RKO (cell line): ENCODE measurements around the gene FAM186B.

Experiments used
- DNase-seq: peaks from one replicate; pipeline ENCODE4 v3.0.0-alpha.2; 2016; ENCODE audit warnings: low spot score

The FAM186B gene

GRCh38 chr12:49609875-49610154, 4.4 kb upstream of the FAM186B start:
- peak; percentile 37 for DNase-seq

- DNase-seq: no peak
Measured at GRCh38 chr12:49609059-49609874, 3.8 kb upstream of the FAM186B start.

GRCh38 chr12:49604856-49605255, 583 bp downstream of the FAM186B start:
- no peak for DNase-seq

- DNase-seq: no peak
Measured at GRCh38 chr12:49603721-49604120, 1.7 kb downstream of the FAM186B start.

- no peak for DNase-seq
Measured at GRCh38 chr12:49599961-49600360, 5.5 kb downstream of the FAM186B start.

- no peak for DNase-seq
Measured at GRCh38 chr12:49598527-49598926, 6.9 kb downstream of the FAM186B start.

- DNase-seq: no peak
Measured at GRCh38 chr12:49588721-49589516, 16.5 kb downstream of the FAM186B start.

- DNase-seq: no peak
Measured at GRCh38 chr12:49588281-49588680, 17.2 kb downstream of the FAM186B start.

- no peak for DNase-seq
Measured at GRCh38 chr12:49587174-49587908, 18.1 kb downstream of the FAM186B start.

- no peak for DNase-seq
Measured at GRCh38 chr12:49585477-49586459, 19.7 kb downstream of the FAM186B start.

GRCh38 chr12:49584591-49584990, 20.8 kb downstream of the FAM186B start:
- DNase-seq: no peak

GRCh38 chr12:49583366-49584094, 21.9 kb downstream of the FAM186B start:
- DNase-seq: no peak

- no peak for DNase-seq
Measured at GRCh38 chr12:49582850-49583249, 22.6 kb downstream of the FAM186B start.

- no peak for DNase-seq
Measured at GRCh38 chr12:49582201-49582600, 23.2 kb downstream of the FAM186B start.

GRCh38 chr12:49580572-49581535, 24.6 kb downstream of the FAM186B start:
- peak; percentile 61 for DNase-seq

GRCh38 chr12:49578471-49579112, 26.8 kb downstream of the FAM186B start:
- no peak for DNase-seq

- DNase-seq: no peak
Measured at GRCh38 chr12:49577589-49578315, 27.7 kb downstream of the FAM186B start.

- DNase-seq: peak; percentile 82
Measured at GRCh38 chr12:49568442-49569162, 36.8 kb downstream of the FAM186B start.
